H9 (cell line): ENCODE data around the gene GET4. TPM values are rescaled to one million over a fixed set of nuclear protein-coding genes. Genes with fewer than 3 reads are reported as not detected.

ENCODE experiments used
- DNase-seq: peaks from one replicate; pipeline ENCODE4 v3.0.0-alpha.2; 2017
- H2AFZ ChIP-seq: one replicate; pipeline ENCODE4 v1.6.1; 2013; ENCODE audit warnings: mild to moderate bottlenecking, low read length, control low read depth, moderate library complexity
- H2AK5ac ChIP-seq: 2 replicates; pipeline ENCODE4 v1.6.1; 2013; ENCODE audit warnings: low read length, control low read depth, mixed read lengths; ENCODE audit not compliant: insufficient read length
- H2BK120ac ChIP-seq: one replicate; pipeline ENCODE4 v1.6.1; 2013; ENCODE audit warnings: low read depth, mild to moderate bottlenecking, low read length, control low read depth, inconsistent platforms; ENCODE audit not compliant: poor library complexity, severe bottlenecking
- H2BK12ac ChIP-seq: 2 replicates; pipeline ENCODE4 v1.6.1; 2013; ENCODE audit warnings: low read length, control low read depth, mixed read lengths, low read depth; ENCODE audit not compliant: insufficient read length
- H2BK15ac ChIP-seq: 2 replicates; pipeline ENCODE4 v1.6.1; 2013; ENCODE audit warnings: low read depth, low read length, control low read depth
- H2BK20ac ChIP-seq: one replicate; pipeline ENCODE4 v1.6.1; 2013; ENCODE audit warnings: low read depth, mild to moderate bottlenecking, low read length, control low read depth, inconsistent platforms; ENCODE audit not compliant: poor library complexity, severe bottlenecking
- H2BK5ac ChIP-seq: 2 replicates; pipeline ENCODE4 v1.6.1; 2013; ENCODE audit warnings: low read length, control low read depth, mixed read lengths; ENCODE audit not compliant: insufficient read length
- H3K14ac ChIP-seq: 2 replicates; pipeline ENCODE4 v1.6.1; 2013; ENCODE audit warnings: low read length, control low read depth; ENCODE audit not compliant: insufficient read depth
- H3K18ac ChIP-seq: 2 replicates; pipeline ENCODE4 v1.6.1; 2013; ENCODE audit warnings: low read depth, mild to moderate bottlenecking, mixed read lengths, low read length, control low read depth; ENCODE audit not compliant: insufficient read length
- H3K23ac ChIP-seq: 2 replicates; pipeline ENCODE4 v1.6.1; 2013; ENCODE audit warnings: low read length, control low read depth, mixed read lengths, low read depth; ENCODE audit not compliant: insufficient read length
- H3K23me2 ChIP-seq: 2 replicates; pipeline ENCODE4 v1.6.1; 2013; ENCODE audit warnings: low read depth, mild to moderate bottlenecking, mixed read lengths, low read length, control low read depth; ENCODE audit not compliant: insufficient read length, poor library complexity, severe bottlenecking
- H3K27ac ChIP-seq: 2 replicates; pipeline ENCODE4 v1.5.1; 2013; ENCODE audit warnings: low read length, control low read depth, mixed read lengths, low read depth; ENCODE audit not compliant: insufficient read length
- H3K27me3 ChIP-seq: 2 replicates; pipeline ENCODE4 v1.6.1; 2013; ENCODE audit warnings: low read length, control low read depth, inconsistent platforms; ENCODE audit not compliant: insufficient read depth
- H3K4ac ChIP-seq: 2 replicates; pipeline ENCODE4 v1.6.1; 2013; ENCODE audit warnings: low read depth, mild to moderate bottlenecking, control low read depth, inconsistent platforms, low read length, moderate library complexity
- H3K4me1 ChIP-seq: 2 replicates; pipeline ENCODE4 v1.6.1; 2013; ENCODE audit warnings: low read length, control low read depth, inconsistent platforms; ENCODE audit not compliant: insufficient read depth
- H3K4me2 ChIP-seq: 2 replicates; pipeline ENCODE4 v1.6.1; 2013; ENCODE audit warnings: low read length, control low read depth, mixed read lengths; ENCODE audit not compliant: insufficient read length, insufficient read depth
- H3K56ac ChIP-seq: 2 replicates; pipeline ENCODE4 v1.6.1; 2013; ENCODE audit warnings: low read depth, mild to moderate bottlenecking, mixed read lengths, low read length, control low read depth; ENCODE audit not compliant: insufficient read length
- H3K79me1 ChIP-seq: 2 replicates; pipeline ENCODE4 v1.6.1; 2013; ENCODE audit warnings: low read depth, mild to moderate bottlenecking, moderate library complexity, low read length, control low read depth, inconsistent platforms; ENCODE audit not compliant: insufficient read depth, poor library complexity, severe bottlenecking
- H3K79me2 ChIP-seq: 2 replicates; pipeline ENCODE4 v1.6.1; 2013; ENCODE audit warnings: low read length, control low read depth, inconsistent platforms; ENCODE audit not compliant: insufficient read depth
- H3K9ac ChIP-seq: 2 replicates; pipeline ENCODE4 v1.6.1; 2013; ENCODE audit warnings: low read length, control low read depth, mixed read lengths; ENCODE audit not compliant: insufficient read length; ENCODE audit errors: extremely low read depth
- H3K9me3 ChIP-seq: one replicate; pipeline ENCODE4 v1.6.1; 2013; ENCODE audit warnings: low read depth, low read length, inconsistent platforms; ENCODE audit not compliant: control insufficient read depth
- H3T11ph ChIP-seq: one replicate; pipeline ENCODE4 v1.6.1; 2013; ENCODE audit warnings: mild to moderate bottlenecking, low read length, control low read depth, inconsistent platforms
- H4K20me1 ChIP-seq: one replicate; pipeline ENCODE4 v1.6.1; 2013; ENCODE audit not compliant: control insufficient read depth, insufficient read length, insufficient read depth
- H4K5ac ChIP-seq: 2 replicates; pipeline ENCODE4 v1.6.1; 2013; ENCODE audit warnings: low read depth, mild to moderate bottlenecking, mixed read lengths, low read length, control low read depth; ENCODE audit not compliant: insufficient read length
- H4K8ac ChIP-seq: replicated peaks from 2 replicates; pipeline ENCODE4 v1.6.1; 2013; ENCODE audit warnings: low read length, control low read depth, mixed read lengths, low read depth; ENCODE audit not compliant: insufficient read length
- H4K91ac ChIP-seq: 2 replicates; pipeline ENCODE4 v1.6.1; 2013; ENCODE audit warnings: low read depth, mild to moderate bottlenecking, moderate library complexity, mixed read lengths, low read length, control low read depth; ENCODE audit not compliant: insufficient read length
- H3K27ac Mint-ChIP-seq, 3 experiments: 2 replicates in 2 of 3; 3 replicates in 1 of 3; pipeline ENCODE4 v1.8.0; 2020 to 2021; ENCODE audit warnings: mixed read lengths in 3 of 3, mild to moderate bottlenecking in 1 of 3, moderate library complexity in 1 of 3
- H3K27me3 Mint-ChIP-seq: 2 replicates; pipeline ENCODE4 v1.8.0; 2021; ENCODE audit warnings: low read depth, mild to moderate bottlenecking, moderate library complexity, mixed read lengths
- H3K36me3 Mint-ChIP-seq, 3 experiments: 2 replicates in 2 of 3; 3 replicates in 1 of 3; pipeline ENCODE4 v1.8.0; 2020 to 2021; ENCODE audit warnings: low read depth in 3 of 3, mixed read lengths in 3 of 3; ENCODE audit not compliant: insufficient read depth in 1 of 3
- H3K4me1 Mint-ChIP-seq, 2 experiments: 2 replicates each; pipeline ENCODE4 v1.8.0; 2020; ENCODE audit warnings: mixed read lengths in 2 of 2
- H3K4me3 Mint-ChIP-seq, 2 experiments: 2 replicates in 1 of 2; 3 replicates in 1 of 2; pipeline ENCODE4 v1.8.0; 2020 to 2021; ENCODE audit warnings: mild to moderate bottlenecking in 2 of 2, mixed read lengths in 2 of 2, moderate library complexity in 1 of 2
- H3K9me3 Mint-ChIP-seq, 2 experiments: 2 replicates in 1 of 2; 3 replicates in 1 of 2; pipeline ENCODE4 v1.8.0; 2020; ENCODE audit warnings: mild to moderate bottlenecking in 2 of 2, mixed read lengths in 2 of 2, moderate library complexity in 1 of 2
- CTCF ChIP-seq: fragments of 200-600 bp; sonication (generic); conservative IDR thresholded peaks from 3 replicates; pipeline ENCODE4 v1.8.0; 2021; ENCODE audit warnings: antibody characterized with exemption, mild to moderate bottlenecking
- WGBS: extraction: QIAGEN DNeasy Blood & Tissue Kit; methylation state at CpG from one replicate; pipeline ENCODE4 v1.1.7; 2013; ENCODE audit warnings: missing lambda C conversion rate, low lambda C conversion rate, mixed read lengths; ENCODE audit not compliant: insufficient read length; ENCODE audit errors: extremely low coverage; 5-methylcytosine and 5-hydroxymethylcytosine counted together
- total RNA-seq: library from RNA; stranded (reverse); gene quantifications from 2 replicates; pipeline ENCODE4 v1.2.1, GENCODE V29; 2021

Gene GET4
- total RNA-seq, 1 experiment from 2014 or later: 70.2 TPM

- Histone ChIP-seq H3K23me2 (no peaks in the 10 kb centered on the region), H3K79me1 (no peaks in the 10 kb centered on the region)
- peaks cover 4 to 6% of the 10 kb centered on the region in 2 experiments; a peak in 3 of 4 replicates for H3K4me1 Mint-ChIP-seq
These were observed 63.5 kb downstream of the GET4 start for GRCh38 chr7:939843-940242.

More at GRCh38 chr7:939843-940242, 63.5 kb downstream of the GET4 start:
- H3K79me2 ChIP-seq: no peaks in the 10 kb centered on the region
- no peak overlapping the region for H3K56ac ChIP-seq
- no peaks in the 10 kb centered on the region for H4K20me1 ChIP-seq
- Mint-ChIP-seq H3K4me3 (no peak overlapping the region), H3K9me3 (peaks cover 3 to 4% of the 10 kb centered on the region in 2 experiments; a peak in 3 of 5 replicates), H3K36me3 (no peaks in the 10 kb centered on the region; a peak in 2 of 7 replicates), H3K27me3 (peaks cover 12% of the 10 kb centered on the region), H3K27ac (no peak overlapping the region)
- no peak overlapping the region for H4K91ac ChIP-seq
- no peaks in the 10 kb centered on the region for H3K4me1 ChIP-seq
- H4K8ac ChIP-seq: no peak overlapping the region
- no CpG with 5 or more reads among the region's 4 CpGs for WGBS
- H3T11ph ChIP-seq: no peak overlapping the region
- H3K4ac ChIP-seq: no peak overlapping the region
- no peak overlapping the region for H2BK12ac ChIP-seq
- no peak overlapping the region for H2BK120ac ChIP-seq
- H2BK5ac ChIP-seq: no peak overlapping the region
- no peak overlapping the region for H4K5ac ChIP-seq
- H3K27me3 ChIP-seq: no peaks in the 10 kb centered on the region
- H2AFZ ChIP-seq: no peak overlapping the region
- DNase-seq: no peak
- no peaks in the 10 kb centered on the region for H3K9me3 ChIP-seq
- no peak overlapping the region for H2AK5ac ChIP-seq
- no peak overlapping the region for H3K4me2 ChIP-seq
- H3K27ac ChIP-seq: no peak overlapping the region
- no peak overlapping the region for H3K14ac ChIP-seq
- H2BK15ac ChIP-seq: no peak overlapping the region
- H3K23ac ChIP-seq: no peak overlapping the region
- H3K18ac ChIP-seq: no peak overlapping the region
- no peak overlapping the region for H3K9ac ChIP-seq
- TF ChIP-seq CTCF: no peak
- no peak overlapping the region for H2BK20ac ChIP-seq
